Natural killer cell (primary cell): Measurements from ENCODE around the gene CASTOR1. TPM values are rescaled to one million over a fixed set of nuclear protein-coding genes. Genes with fewer than 3 reads are reported as not detected.
A peak's percentile ranks its signal among the peaks of the same experiment; 100 is the strongest.

Source experiments
- ATAC-seq, 3 donors: fragments of 150-1000 bp in 2 of 3; fragments of 200-7000 bp in 1 of 3; cut with Tn5 transposase; 1 replicate in 1 of 3; 2 replicates in 2 of 3; pipeline ENCODE4 v1.10.0; 2021; ENCODE audit warnings: mild to moderate bottlenecking in 2 of 3, moderate library complexity in 2 of 3
- DNase-seq, 2 donors: peaks; one replicate each; pipeline versions ENCODE4 v3.0.0 to v3.0.0-alpha.2; 2013 to 2021; ENCODE audit warnings: mixed read lengths in 1 of 2
- H3K27ac ChIP-seq: one replicate; pipeline ENCODE4 v1.5.1; 2013; ENCODE audit warnings: mild to moderate bottlenecking, low read length
- H3K27me3 ChIP-seq: one replicate; pipeline ENCODE4 v1.6.1; 2013; ENCODE audit warnings: low read length; ENCODE audit not compliant: control insufficient read depth, insufficient read depth
- H3K36me3 ChIP-seq: one replicate; pipeline ENCODE4 v1.6.1; 2013; ENCODE audit warnings: low read length; ENCODE audit not compliant: control insufficient read depth, insufficient read depth
- H3K4me1 ChIP-seq: one replicate; pipeline ENCODE4 v1.6.1; 2013; ENCODE audit warnings: low read length; ENCODE audit not compliant: control insufficient read depth, insufficient read depth
- H3K4me3 ChIP-seq: one replicate; pipeline ENCODE4 v1.5.1; 2013; ENCODE audit warnings: low read length
- H3K9me3 ChIP-seq: one replicate; pipeline ENCODE4 v1.6.1; 2013; ENCODE audit warnings: low read length; ENCODE audit not compliant: control insufficient read depth, insufficient read depth
- H3K27ac Mint-ChIP-seq, 2 donors: one replicate each; pipeline ENCODE4 v1.8.0; 2022; ENCODE audit warnings: mild to moderate bottlenecking in 2 of 2, mixed read lengths in 2 of 2, moderate library complexity in 1 of 2
- H3K27me3 Mint-ChIP-seq, 2 donors: one replicate each; pipeline ENCODE4 v1.8.0; 2022; ENCODE audit warnings: low read depth in 2 of 2, mixed read lengths in 2 of 2
- H3K36me3 Mint-ChIP-seq: one replicate; pipeline ENCODE4 v1.8.0; 2022; ENCODE audit warnings: mixed read lengths
- H3K4me1 Mint-ChIP-seq, 2 donors: one replicate each; pipeline ENCODE4 v1.8.0; 2022; ENCODE audit warnings: mixed read lengths in 2 of 2
- H3K4me3 Mint-ChIP-seq: one replicate; pipeline ENCODE4 v1.8.0; 2022; ENCODE audit warnings: mild to moderate bottlenecking, moderate library complexity, mixed read lengths
- H3K9me3 Mint-ChIP-seq, 2 donors: one replicate each; pipeline ENCODE4 v1.8.0; 2022; ENCODE audit warnings: mixed read lengths in 2 of 2
- WGBS: methylation state at CpG from one replicate; pipeline ENCODE4 v1.1.7; 2013; ENCODE audit warnings: missing lambda C conversion rate; ENCODE audit not compliant: insufficient coverage; 5-methylcytosine and 5-hydroxymethylcytosine counted together
- intact Hi-C: fragments of 100-400 bp; cut with micrococcal nuclease; formaldehyde crosslinking; loops from one replicate; pipeline ENCODE4 v1.14.2; 2022
- total RNA-seq, 4 donors: library from RNA; stranded (reverse); fragments of 120-200 nt in 1 of 4; gene quantifications; one replicate each; pipeline versions ENCODE4 v1.2.3 to v1.2.4, GENCODE V29; 2013 to 2022
- TF ChIP-seq, protein P1 (sequence below): fragments of 200-600 bp; IDR thresholded peaks from one replicate; pipeline ENCODE4 v1.8.0; 2022; ENCODE audit warnings: antibody characterized with exemption

Gene CASTOR1
- total RNA-seq, 3 donors from 2014 or later (not counting 1 experiment from before 2014, with no cell fraction given), result 7.0 to 11.9 (median 8.8) TPM

GRCh38 chr22:30275625-30276024 lies 13.7 kb downstream of the CASTOR1 start:
- TF ChIP-seq, protein P1, sequence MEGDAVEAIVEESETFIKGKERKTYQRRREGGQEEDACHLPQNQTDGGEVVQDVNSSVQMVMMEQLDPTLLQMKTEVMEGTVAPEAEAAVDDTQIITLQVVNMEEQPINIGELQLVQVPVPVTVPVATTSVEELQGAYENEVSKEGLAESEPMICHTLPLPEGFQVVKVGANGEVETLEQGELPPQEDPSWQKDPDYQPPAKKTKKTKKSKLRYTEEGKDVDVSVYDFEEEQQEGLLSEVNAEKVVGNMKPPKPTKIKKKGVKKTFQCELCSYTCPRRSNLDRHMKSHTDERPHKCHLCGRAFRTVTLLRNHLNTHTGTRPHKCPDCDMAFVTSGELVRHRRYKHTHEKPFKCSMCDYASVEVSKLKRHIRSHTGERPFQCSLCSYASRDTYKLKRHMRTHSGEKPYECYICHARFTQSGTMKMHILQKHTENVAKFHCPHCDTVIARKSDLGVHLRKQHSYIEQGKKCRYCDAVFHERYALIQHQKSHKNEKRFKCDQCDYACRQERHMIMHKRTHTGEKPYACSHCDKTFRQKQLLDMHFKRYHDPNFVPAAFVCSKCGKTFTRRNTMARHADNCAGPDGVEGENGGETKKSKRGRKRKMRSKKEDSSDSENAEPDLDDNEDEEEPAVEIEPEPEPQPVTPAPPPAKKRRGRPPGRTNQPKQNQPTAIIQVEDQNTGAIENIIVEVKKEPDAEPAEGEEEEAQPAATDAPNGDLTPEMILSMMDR, result no peak
- Mint-ChIP-seq H3K27ac (peak overlapping the region in 1 of 2 donors; percentile 76), H3K9me3 (no peaks in the 10 kb centered on the region), H3K27me3 (peaks cover 22 to 24% of the 10 kb centered on the region in 2 donors), H3K36me3 (no peaks in the 10 kb centered on the region), H3K4me3 (no peak overlapping the region), H3K4me1 (peaks cover 23 to 45% of the 10 kb centered on the region in 2 donors)
- peak in 2 of 3 donors; percentile 22 to 52 for ATAC-seq
- Histone ChIP-seq H3K27ac (no peak overlapping the region), H3K4me1 (peaks cover 32% of the 10 kb centered on the region), H3K9me3 (no peaks in the 10 kb centered on the region), H3K4me3 (no peak overlapping the region), H3K27me3 (no peaks in the 10 kb centered on the region), H3K36me3 (no peaks in the 10 kb centered on the region)
- intact Hi-C loops, result no loop called here
- 53% methylated on average over 8 of the region's 8 CpGs for WGBS
- peak in 1 of 2 donors; percentile 63 for DNase-seq

DNA sequence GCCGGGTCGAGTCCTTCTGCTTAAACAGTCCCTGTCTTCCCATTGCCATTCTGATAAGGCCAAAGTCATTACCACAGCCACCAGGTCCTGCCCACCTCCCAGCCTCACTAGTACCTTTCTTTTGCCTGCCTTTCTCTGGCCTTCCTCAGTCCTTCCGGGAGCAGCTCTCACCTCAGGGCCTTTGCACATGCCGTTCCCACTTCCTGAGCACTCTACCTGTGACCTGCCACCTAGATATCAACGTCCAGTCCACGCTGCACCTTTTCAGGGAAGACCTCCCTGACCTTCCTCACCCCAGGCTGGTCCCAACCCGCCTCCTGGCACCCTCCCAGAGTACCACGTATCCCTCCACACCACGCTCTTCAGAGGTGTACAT lies 14.9 kb downstream of the CASTOR1 start:
- Mint-ChIP-seq H3K9me3 (no peaks in the 10 kb centered on the region), H3K27me3 (peaks cover 21 to 22% of the 10 kb centered on the region in 2 donors), H3K27ac (peak overlapping the region in 1 of 2 donors; percentile 12), H3K36me3 (no peaks in the 10 kb centered on the region), H3K4me3 (no peak overlapping the region), H3K4me1 (peaks cover 19 to 41% of the 10 kb centered on the region in 2 donors)
- intact Hi-C loops, result no loop called here
- TF ChIP-seq, protein P1, result no peak
- ATAC-seq (no peak), DNase-seq (no peak)
- Histone ChIP-seq H3K27ac (no peak overlapping the region), H3K4me1 (peaks cover 28% of the 10 kb centered on the region), H3K36me3 (no peaks in the 10 kb centered on the region), H3K9me3 (no peaks in the 10 kb centered on the region), H3K27me3 (no peaks in the 10 kb centered on the region), H3K4me3 (no peak overlapping the region)
- WGBS, result 93% methylated on average over 7 of the region's 9 CpGs

DNA sequence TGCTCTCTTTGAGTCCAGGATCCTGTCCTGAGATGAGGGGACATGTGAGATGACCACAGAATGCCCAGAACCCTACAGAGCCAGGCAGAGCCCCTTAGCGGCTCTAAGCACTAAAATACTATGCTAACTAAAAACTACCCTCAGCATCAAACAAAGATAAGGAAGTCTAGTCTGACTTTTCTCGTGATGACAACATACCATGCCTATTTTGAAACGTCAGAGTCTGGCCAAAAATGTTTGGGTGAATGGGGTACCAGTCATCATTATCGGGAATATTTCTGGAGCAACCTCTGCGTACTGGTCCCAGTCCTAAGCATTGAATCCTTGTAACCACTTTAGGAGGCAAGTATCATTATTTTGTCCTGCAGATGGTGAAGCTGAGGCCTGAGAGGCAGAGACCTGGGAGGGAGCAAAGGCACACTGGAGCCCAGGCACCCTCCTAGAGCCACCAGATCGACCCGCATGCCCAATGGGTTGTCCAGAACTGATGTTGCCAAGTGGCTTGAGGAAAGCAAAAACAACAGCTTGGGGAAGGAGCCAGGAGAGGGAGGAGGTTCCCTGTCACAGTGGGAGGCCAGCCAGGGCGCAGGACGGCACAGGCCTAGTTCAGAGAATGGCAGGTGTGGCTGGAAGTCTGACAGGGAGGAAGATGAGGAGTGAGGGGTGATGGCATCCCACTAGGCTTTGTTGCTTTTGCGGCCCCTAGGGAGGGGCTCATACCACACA lies 15.4 kb downstream of the CASTOR1 start:
- peaks cover 24% of the 10 kb centered on the region for H3K4me1 ChIP-seq
- peaks cover 19 to 22% of the 10 kb centered on the region in 2 donors for H3K27me3 Mint-ChIP-seq
- 81% methylated on average over 10 of the region's 10 CpGs for WGBS
- no peak overlapping the region for H3K4me3 Mint-ChIP-seq
- H3K4me1 Mint-ChIP-seq, result peaks cover 19 to 42% of the 10 kb centered on the region in 2 donors
- ATAC-seq, result no peak
- no peaks in the 10 kb centered on the region for H3K9me3 Mint-ChIP-seq
- no peaks in the 10 kb centered on the region for H3K9me3 ChIP-seq
- TF ChIP-seq, protein P1, result no peak
- no peak overlapping the region for H3K4me3 ChIP-seq
- H3K36me3 Mint-ChIP-seq, result no peaks in the 10 kb centered on the region
- no peak for DNase-seq
- H3K27ac Mint-ChIP-seq, result peak overlapping the region in 1 of 2 donors; percentile 67
- H3K36me3 ChIP-seq, result no peaks in the 10 kb centered on the region
- H3K27ac ChIP-seq, result no peak overlapping the region
- intact Hi-C loops, result no loop called here
- H3K27me3 ChIP-seq, result no peaks in the 10 kb centered on the region
